Measurements from ENCODE around the gene CMIP.
A peak's percentile ranks its signal among the peaks of the same experiment; 100 is the strongest.

The CMIP gene

DNA sequence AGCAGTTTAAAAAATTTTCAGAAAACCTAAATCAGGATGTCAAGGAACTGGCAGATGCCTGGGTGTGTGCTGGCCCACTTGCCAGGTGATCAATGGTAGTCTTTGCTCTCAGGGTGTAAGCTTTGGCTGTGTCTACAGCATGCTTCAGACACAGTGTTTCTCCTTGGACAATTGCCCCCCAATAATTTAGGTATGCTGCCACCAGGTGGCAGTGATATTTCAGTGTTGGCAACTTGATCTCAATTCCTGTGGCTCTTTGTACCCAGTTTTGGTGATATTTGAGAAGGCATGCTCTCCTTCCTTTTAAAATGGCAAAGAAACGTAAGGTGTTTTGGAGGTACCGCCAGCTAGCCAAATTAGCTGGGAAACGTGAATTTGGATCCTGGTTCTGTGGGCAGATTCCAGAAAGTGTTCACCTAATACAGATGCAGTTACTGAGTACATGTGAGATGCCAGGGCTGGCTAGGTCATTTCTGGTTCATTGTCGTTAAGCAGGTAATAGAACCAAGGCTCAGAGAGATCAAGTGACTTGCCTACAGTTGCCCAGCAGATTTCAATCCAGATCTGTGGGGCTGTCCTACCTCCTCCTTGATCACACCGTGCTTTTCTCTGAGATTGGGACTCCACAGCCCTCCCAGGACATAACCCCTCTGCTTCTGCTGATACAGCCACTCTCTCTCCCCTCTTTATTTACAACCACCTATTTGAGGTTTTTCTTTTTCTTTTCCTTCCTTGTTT is 178.9 kb downstream of the CMIP start:
- TF ChIP-seq, protein P1, sequence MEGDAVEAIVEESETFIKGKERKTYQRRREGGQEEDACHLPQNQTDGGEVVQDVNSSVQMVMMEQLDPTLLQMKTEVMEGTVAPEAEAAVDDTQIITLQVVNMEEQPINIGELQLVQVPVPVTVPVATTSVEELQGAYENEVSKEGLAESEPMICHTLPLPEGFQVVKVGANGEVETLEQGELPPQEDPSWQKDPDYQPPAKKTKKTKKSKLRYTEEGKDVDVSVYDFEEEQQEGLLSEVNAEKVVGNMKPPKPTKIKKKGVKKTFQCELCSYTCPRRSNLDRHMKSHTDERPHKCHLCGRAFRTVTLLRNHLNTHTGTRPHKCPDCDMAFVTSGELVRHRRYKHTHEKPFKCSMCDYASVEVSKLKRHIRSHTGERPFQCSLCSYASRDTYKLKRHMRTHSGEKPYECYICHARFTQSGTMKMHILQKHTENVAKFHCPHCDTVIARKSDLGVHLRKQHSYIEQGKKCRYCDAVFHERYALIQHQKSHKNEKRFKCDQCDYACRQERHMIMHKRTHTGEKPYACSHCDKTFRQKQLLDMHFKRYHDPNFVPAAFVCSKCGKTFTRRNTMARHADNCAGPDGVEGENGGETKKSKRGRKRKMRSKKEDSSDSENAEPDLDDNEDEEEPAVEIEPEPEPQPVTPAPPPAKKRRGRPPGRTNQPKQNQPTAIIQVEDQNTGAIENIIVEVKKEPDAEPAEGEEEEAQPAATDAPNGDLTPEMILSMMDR (IDR thresholded peaks at IDR 0.05; ENCODE audit: low read depth, low read length), result peak; percentile 52
- no peak overlapping the region for H3K4me3 ChIP-seq (ENCODE audit: low read depth, low read length)

DNA sequence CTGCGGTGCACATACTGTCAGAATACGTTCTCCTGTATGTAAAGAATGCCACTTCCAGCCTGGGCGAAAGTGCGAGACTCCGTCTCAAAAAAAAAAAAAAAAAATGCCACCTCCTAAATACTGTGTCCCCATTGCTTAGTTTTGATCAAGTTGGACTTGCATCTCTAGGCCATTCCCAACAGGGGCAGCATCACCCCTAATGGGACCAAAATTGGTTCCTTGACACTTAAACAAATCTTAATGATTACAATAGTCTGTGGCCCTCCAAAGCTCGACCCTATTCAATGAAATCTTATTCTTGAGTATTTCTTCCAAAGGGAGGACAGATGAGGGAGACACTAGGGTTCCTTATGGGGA is 179.8 kb downstream of the CMIP start:
- TF ChIP-seq, protein P1 (IDR thresholded peaks at IDR 0.05; ENCODE audit: low read depth, low read length), result no peak
- H3K4me3 ChIP-seq (ENCODE audit: low read depth, low read length), result no peak overlapping the region

DNA sequence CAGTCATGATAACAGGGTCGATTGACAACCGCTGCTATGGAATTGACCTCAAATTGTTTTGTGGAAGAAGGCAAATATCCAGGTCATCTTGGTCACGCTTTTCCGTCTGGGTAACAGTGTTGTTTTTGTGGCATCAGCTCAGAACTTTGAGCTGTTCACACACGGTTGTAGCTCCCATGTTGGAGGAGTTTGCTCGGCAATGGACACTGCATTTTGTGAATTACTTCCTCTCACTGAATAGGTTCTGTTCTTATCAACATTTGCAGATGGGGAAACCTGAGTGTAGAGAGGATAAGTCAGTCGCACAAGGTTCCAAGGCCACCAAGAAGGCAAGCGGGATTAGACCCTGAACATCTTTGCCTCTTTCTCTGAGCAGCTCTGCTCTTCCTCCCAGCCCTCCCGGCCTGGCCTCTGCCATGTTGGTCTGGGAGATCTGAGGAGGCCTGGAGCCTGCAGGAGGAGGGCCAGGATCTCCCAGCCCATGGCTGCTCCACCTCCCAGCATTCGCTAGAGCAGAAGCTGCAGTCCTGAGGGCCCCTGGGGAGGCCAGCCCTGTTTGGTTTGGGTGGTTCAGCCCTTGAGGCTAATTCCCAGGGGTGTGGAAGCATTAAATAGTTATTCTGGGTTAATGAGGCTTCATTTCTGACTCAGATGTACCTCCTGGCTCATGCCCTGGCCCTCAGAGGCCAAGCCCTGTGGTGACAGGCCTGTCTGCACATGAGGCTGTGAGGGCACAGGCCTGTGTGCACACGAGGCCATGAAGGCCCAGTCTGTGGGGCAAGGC is 180.3 kb downstream of the CMIP start:
- H3K4me3 ChIP-seq (ENCODE audit: low read depth, low read length), result no peak overlapping the region
- TF ChIP-seq, protein P1 (IDR thresholded peaks at IDR 0.05; ENCODE audit: low read depth, low read length), result no peak

DNA sequence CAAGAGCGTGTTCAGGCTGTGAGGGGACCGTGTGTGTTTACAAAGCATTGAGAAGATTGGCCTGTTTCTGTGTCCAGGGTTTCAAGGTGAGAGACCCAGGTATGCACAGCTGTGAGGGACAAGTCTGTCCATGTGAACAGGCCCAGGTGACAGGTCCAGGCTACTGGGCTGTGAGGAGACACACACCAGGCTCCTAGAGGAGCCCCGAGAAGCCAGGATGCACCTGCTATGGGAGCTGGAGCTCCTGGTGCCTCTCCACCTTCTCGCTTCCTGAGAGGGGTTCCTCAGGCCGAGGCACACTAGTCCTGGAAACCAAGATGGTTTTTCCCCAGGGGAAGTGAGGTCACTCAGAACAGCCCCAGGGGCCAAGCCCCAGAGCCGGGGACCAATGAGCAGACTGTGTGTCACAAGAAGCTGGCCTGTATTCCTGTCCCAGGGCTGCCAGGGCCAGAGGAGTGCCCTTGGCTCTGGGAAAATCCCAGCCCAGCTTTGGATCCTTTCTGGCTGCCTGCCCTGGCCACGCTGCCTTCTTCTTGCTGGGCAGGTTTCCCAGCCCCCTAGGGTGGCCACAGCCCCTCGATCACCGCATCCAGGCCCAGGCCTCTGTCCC is 181.0 kb downstream of the CMIP start:
- TF ChIP-seq, protein P1 (IDR thresholded peaks at IDR 0.05; ENCODE audit: low read depth, low read length), result no peak
- no peak overlapping the region for H3K4me3 ChIP-seq (ENCODE audit: low read depth, low read length)

DNA sequence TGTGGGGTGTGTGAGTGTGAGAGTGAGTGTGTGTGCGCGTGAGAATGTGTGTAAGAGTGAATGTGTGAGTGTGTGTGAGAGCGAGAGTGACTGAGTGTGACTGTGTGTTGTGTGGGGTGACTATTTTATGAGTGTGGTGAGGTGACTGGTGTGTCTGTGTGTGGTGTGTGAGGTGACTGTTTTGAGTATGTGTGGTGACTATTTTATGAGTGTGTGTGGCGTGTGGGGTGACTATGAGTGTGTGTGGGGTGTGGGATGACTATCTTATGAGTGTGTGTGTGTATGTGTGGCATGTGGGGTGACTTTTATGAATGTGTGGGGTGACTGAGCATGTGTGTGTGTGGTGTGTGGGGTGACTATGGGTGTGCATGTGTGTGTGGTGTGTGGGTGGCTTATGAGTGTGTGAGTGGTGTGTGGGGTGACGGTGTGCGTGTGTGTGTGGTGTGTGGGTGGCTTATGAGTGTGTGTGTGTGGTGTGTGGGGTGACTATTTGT is 181.6 kb downstream of the CMIP start:
- H3K4me3 ChIP-seq (ENCODE audit: low read depth, low read length), result no peak overlapping the region
- TF ChIP-seq, protein P1 (IDR thresholded peaks at IDR 0.05; ENCODE audit: low read depth, low read length), result no peak

DNA sequence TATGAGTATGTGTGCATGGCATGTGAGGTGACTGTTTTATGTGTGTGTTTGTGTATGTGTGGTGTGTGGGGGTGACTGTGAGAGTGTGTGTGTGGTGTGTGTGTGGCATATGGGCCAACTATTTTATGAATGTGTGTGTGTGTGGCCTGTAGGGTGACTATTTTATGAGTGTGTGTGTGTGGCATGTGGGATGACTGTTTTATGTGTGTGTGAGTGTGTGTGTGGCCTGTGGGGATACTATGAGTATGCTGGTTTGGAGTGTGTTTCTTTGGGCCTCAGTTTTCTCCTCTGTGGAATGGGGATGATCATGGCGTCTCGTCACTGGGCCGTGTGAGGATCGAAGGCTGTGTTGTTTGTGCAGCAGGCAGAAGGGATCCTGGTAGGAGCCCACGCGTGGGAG is 182.4 kb downstream of the CMIP start:
- no peak overlapping the region for H3K4me3 ChIP-seq (ENCODE audit: low read depth, low read length)
- TF ChIP-seq, protein P1 (IDR thresholded peaks at IDR 0.05; ENCODE audit: low read depth, low read length), result no peak
